Stimulated activated CD4-positive, alpha-beta T cell treated with anti-CD3 and anti-CD28 coated beads, Interleukin-1b, Interleukin-23, amount 100 ng/mL, for 48 hours (primary cell): ENCODE data around the gene SLC22A6.

ENCODE experiments used
- DNase-seq: peaks from one replicate; pipeline ENCODE4 v3.0.0-alpha.2; 2020

Gene SLC22A6, protein sequence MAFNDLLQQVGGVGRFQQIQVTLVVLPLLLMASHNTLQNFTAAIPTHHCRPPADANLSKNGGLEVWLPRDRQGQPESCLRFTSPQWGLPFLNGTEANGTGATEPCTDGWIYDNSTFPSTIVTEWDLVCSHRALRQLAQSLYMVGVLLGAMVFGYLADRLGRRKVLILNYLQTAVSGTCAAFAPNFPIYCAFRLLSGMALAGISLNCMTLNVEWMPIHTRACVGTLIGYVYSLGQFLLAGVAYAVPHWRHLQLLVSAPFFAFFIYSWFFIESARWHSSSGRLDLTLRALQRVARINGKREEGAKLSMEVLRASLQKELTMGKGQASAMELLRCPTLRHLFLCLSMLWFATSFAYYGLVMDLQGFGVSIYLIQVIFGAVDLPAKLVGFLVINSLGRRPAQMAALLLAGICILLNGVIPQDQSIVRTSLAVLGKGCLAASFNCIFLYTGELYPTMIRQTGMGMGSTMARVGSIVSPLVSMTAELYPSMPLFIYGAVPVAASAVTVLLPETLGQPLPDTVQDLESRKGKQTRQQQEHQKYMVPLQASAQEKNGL

DNA sequence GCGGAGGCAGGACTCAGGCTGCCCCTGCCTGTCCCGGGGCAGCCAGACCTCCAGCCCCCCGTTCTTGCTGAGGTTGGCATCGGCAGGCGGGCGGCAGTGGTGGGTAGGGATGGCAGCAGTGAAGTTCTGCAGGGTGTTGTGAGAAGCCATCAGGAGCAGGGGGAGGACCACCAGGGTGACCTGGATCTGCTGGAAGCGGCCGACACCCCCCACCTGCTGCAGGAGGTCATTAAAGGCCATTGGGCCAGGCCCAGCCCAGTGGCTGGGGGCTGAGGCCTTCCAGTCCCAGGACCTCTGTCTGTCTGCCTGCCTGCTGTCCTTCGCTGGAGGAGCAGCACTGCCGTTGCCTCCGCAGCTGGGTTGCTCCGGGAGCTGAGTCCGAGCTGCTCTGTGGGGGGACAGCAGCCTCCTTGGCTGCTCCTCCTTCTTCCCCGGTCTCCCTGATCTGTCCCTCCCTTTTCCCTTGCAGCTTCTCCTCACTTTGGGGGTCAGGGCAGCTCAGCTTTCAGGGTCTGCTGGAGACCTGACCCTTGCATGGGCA is at the start of gene SLC22A6:
TSS of gene SLC22A6 (minus strand) at position 517 of the 541 bp plus-strand sequence. CDS start at position 240, 277 bp downstream.
- no peak for DNase-seq

DNA sequence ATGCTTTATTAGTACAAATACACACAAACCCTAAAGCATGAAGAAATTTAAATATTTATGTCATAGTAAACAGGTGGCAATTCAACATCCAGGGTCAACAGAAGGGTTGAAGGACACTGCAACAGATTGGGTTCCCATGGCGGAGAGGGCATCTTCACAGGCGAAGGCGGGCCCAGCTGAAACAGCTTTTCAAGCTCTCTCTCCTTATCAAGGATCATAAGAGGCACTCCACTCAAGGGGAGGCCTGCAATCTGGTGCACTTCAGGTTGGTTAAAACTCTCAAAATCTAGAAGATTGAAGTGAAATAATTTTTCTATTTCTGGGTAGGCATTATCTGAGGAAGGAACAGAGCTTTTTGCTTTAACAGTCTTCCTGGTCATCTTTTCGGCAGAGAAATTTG is 47.7 kb upstream of the SLC22A6 start:
- DNase-seq: no peak

GRCh38 chr11:63023841-63024648 is 39.3 kb upstream of the SLC22A6 start:
- DNase-seq: peak; percentile 81

DNA sequence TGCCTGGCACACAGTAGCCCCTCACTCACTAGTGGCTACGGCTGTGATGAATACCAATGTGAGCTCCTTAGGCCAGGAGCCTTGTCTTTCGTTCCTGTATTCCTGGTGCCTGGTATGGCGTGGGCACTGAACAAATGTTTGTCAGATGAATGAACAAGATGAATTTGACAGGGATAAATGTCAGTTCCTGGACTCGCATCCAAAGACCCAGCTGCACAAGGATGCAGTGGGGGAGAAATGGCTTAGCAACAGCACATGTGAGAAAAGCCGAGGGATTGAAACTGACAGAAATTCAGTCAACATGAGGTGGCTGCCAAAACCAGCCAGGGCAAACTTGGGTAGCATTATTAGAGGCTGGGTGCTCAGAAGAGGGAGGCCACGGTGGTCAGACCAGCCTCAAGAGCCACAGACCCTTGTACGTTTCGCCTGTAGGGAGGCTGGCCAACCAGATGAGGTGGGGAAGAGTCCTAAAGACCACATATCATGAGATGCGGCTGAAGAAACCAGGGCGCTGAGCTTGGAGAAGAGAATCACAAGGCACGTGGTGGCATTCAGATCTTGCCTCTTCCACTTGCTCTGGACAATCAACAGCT is 38.6 kb upstream of the SLC22A6 start:
- DNase-seq: no peak

GRCh38 chr11:63022441-63022840 is 37.7 kb upstream of the SLC22A6 start:
- no peak for DNase-seq

- peak; percentile 45 for DNase-seq
Observed at GRCh38 chr11:63020671-63021291, 36.0 kb upstream of the SLC22A6 start.

GRCh38 chr11:63019506-63019905 is 34.7 kb upstream of the SLC22A6 start:
- DNase-seq: no peak

DNA sequence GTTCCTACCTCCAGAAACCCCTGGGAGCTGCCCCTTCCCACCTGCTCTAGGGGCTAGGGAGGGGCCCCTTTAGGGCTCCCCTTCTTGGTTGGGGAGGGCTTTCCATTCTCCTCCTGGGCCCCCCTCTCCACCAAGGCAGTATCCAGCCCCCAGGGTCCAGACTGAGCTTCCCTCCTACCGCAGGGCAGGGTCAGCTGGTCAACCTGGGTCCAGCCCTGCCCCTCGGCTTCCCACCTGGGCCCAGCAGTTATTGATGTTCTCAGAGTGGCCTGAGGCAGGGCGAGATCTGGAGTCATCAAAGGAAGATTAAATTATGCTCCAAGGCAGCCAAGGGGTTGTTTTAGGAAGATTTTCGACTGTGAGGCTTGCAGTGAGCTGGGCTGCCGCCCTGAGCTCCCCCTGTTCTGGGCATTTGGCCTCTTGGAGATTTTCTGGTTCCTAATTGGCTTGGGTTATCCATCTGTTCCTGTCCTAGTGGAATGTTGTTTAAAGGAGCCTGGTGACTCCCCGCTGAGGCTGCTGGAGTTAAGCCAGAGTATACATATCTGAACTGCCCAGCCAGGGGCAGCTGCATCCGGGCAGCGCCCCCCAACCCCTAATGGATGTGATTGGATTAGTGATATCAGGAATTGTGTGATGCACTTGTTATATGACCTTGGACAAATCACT is 32.7 kb upstream of the SLC22A6 start:
- no peak for DNase-seq

DNA sequence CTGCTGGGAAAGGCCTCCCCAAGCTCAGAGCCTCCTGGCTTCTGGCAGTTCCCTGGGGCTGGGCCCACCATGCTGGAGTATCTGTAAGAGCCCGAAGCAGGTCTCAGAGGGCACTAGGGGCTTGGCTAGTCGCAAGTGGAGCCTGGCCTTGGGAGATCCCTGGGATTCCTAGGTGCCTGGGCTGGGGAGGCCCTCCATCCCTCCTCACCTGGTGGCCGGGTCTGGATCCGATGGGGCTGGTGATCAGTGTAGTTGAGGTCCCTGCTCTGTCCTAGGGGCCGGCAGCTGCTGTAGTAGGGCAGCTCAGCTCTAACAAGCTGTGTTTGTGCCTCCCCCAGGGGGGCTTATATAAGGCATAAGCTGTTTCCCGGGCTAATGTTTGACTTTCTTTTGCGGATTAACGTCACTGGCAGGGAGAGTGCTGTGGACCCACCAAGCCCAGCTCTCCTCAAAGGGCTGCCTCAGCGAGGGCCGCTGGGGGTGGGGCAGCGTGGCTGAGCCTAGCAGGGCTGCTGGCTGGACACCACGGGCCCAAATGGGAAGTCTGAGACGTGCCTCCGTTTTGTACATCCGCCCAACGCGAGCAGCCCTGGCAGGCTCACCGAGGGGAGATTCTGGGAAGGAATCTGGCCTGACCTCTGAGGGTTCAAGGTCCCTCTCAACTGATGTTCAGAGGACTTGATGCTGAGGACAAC is 30.9 kb upstream of the SLC22A6 start, which contains the start of gene SLC22A8:
TSS of gene SLC22A8 (minus strand) at position 321 of the 695 bp plus-strand sequence. CDS start 883 bp downstream, outside the sequence.
- DNase-seq: no peak

DNA sequence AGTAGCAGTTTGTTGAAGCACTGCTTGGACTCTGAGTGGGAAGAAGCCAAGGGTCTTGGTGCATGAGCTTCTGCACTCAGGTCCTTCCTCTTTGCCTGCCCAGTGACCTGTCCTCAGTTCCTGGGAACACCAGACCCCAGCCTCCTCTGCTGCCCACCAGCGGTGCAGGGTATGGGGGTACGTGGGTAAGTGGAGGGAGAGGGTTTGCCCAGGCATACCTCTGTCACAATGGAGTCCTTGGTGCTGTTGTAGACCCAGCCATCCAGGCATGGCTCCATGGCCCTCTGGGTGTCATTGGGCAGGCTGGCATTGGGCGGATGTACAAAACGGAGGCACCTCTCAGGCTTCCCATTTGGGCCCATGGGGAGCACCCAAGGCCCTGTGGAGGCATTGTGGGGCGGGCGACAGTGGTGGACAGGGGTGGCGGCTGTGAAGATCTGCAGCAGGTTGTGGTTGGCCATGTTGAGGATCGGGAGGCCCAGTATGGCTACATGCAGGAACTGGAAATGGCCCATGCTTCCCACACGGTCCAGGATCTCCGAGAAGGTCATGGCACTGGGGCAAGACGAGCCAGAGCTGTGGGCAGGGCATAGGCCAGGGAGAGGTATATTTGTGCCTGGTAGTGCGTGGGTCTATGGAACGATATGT is 29.8 kb upstream of the SLC22A6 start:
- DNase-seq: no peak

GRCh38 chr11:63012839-63013238 is 28.1 kb upstream of the SLC22A6 start:
- DNase-seq: no peak

DNA sequence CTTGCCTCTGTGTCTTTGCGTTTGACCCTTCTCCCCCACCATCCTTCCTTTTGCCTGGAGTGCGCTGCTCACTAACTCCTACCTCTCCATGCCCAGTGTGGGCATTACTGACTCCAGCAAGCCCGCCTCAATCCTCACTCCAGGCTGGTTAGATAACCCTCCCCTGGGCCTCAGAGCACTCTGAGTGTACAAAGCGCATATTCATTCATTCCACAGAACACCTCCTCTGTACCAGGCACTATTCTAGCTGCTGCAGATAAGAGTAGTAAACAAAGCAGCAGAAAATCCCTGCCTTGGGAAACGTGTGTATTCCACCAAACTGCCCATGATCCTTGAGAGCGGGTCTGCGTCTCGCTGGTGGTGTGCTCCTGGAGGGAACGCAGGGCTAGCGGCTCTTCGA is 27.7 kb upstream of the SLC22A6 start:
- DNase-seq: no peak

- no peak for DNase-seq
Observed at GRCh38 chr11:63010934-63011439, 26.2 kb upstream of the SLC22A6 start.

DNA sequence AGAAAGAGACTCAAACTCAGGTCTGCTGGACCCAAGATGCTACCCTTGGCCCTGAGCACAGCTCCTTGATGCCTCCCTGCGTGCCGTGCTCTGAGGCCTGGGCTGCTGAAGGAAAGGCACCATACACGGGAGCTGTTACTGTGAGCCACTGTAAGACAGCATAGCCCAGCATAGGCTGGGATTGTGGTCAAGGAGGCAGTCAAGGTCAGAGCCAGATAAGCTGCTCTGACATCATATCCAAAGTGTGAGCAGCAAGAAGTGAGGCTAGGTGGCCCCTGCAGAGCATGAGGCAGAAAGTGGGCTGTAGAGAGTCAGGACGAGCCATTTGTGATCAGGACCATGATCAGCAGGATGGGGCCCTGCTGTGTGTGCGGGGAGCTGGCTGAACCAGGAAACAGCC is 23.2 kb upstream of the SLC22A6 start:
- no peak for DNase-seq

GRCh38 chr11:63001456-63001855 is 16.7 kb upstream of the SLC22A6 start:
- no peak for DNase-seq

DNA sequence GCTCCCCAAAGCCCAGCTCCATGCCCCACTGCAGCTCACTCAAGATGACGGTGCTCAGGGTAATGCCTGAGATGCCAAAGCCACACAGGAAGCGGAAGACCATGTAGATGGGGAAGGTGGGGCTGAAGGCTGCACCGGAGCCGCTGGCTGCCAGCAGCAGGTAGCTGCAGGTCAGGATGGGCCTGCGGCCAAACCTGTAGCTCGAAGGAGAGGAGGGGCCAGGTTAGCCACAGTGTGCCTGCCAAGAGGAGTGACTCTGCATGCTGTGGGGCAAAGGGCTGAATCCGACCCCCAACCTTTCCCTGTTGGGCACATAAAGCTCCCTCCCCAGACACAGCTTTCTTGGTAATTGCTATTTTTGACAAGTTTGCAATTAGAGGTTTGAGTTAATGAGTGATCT is 14.9 kb upstream of the SLC22A6 start:
- no peak for DNase-seq

DNA sequence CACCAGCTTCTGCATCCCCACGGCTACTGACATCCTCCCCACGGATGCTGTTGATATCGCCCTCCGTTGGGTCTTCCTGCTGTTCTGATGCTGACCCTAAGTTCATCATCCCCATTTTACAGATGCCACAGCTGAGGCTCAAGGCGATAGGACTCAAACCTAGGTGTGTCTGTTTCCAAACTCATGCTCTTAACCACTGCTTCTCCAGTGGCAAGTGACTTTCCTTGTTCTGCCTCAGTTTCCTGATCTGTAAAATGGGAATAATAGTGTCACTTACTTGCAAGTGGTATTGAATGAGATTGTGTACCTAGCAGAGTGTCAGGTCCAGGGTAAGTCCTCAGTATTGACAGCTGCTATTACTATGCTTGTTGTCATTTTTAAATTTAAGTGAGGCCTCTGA is 14.4 kb upstream of the SLC22A6 start:
- no peak for DNase-seq

DNA sequence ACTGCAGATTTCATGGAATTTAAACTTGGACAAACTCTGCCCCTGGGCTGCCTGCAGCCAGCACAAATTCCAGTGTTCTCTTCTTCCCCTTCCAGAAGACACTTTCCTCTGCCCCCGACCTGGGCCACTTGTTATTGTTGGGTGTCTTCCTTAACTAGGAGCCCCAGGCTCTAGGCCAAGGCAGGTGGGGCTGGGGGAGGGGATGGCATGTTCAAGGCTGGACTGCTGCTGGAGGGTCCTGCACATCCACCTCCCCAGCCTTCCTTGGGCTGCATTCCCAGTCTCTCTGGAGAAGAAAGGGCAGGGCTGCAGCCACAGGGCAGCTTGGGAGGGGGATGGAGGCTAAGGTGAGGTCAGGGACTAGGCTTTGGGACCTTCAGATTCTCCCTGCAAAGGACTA is 11.5 kb upstream of the SLC22A6 start:
- no peak for DNase-seq

DNA sequence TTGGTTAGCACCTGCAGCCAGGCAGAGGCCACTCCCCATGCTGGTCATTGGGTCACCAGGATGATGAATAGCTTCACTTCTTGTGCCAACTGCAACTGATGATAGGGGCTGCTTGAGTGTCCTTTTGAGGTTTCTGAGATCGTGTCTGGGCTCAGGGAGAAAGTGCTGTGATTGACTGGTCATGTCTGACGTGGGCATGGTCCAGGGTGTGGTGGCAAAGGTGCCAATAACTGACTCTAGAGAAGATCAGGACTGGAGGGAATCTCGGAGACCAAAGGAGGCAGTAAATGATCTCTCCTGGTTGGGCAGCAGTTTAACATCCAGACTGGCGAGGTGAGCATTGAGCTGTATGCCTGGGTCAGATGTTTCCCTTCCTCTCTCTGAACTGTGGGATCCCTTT is 10.0 kb upstream of the SLC22A6 start:
- DNase-seq: no peak

DNA sequence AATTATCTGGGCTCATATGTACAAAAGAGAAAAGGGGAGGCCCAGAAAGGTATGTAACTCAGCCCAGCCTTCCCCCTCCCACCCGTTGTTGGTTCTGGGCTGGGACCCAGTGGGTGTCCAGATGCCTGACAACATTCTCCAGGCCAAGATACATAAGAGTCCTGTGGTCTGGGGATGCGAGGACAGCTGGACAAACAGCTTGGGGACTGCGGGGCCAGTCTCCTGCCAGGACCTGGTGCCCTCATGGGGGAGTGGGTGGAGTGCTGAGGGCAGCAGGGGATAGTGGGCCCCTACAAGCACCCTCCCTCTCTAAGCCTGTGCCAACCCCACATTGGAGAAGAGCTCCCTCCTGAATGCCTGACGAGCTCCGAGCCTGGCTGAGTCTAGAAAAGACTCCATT is 3.5 kb upstream of the SLC22A6 start:
- no peak for DNase-seq
